Measurements from ENCODE around the gene FBL.

DNA sequence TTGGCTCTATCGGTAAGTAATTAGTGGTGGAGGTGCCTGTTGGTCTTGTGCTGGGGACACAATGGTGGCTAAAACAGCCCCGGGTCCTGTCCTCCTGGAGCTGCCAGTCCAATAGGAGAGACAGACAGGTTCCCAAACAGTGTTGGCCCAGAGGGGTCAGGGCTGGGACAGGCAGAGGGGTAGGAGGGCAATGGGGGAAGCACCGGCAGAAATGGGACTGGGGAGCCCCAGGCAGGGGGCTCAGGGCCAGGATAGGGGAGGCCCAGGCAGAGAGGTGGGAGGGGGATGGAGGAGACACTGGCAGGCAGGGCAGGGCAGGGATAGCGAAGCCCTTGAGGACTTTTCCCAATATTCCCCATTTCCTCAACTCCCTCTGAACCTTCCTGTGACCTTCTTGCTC lies 2.2 kb upstream of the FBL start:
- TF ChIP-seq POLR2A (IDR thresholded peaks at IDR 0.05) = no peak
- TF ChIP-seq, protein P1, sequence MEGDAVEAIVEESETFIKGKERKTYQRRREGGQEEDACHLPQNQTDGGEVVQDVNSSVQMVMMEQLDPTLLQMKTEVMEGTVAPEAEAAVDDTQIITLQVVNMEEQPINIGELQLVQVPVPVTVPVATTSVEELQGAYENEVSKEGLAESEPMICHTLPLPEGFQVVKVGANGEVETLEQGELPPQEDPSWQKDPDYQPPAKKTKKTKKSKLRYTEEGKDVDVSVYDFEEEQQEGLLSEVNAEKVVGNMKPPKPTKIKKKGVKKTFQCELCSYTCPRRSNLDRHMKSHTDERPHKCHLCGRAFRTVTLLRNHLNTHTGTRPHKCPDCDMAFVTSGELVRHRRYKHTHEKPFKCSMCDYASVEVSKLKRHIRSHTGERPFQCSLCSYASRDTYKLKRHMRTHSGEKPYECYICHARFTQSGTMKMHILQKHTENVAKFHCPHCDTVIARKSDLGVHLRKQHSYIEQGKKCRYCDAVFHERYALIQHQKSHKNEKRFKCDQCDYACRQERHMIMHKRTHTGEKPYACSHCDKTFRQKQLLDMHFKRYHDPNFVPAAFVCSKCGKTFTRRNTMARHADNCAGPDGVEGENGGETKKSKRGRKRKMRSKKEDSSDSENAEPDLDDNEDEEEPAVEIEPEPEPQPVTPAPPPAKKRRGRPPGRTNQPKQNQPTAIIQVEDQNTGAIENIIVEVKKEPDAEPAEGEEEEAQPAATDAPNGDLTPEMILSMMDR (IDR thresholded peaks at IDR 0.05) = no peak
